B cell (primary cell): ENCODE results near the gene SALL4. TPM values are rescaled to one million over a fixed set of nuclear protein-coding genes. Genes with fewer than 3 reads are reported as not detected.

Experiments used
- ATAC-seq: fragments of 200-7000 bp; cut with Tn5 transposase; one replicate; pipeline ENCODE4 v1.10.0; 2021; ENCODE audit warnings: low read depth, mild to moderate bottlenecking, moderate number of reproducible peaks, moderate library complexity
- CTCF ChIA-PET: fragments of 350-600 bp; sonication (Branson Sonifier 250); formaldehyde crosslinking; loops from one replicate; lab custom pipeline; 2021; ENCODE audit warnings: antibody characterized with exemption, inconsistent platforms; lab: Charles Lee
- POLR2A ChIA-PET: fragments of 350-600 bp; sonication (Branson Sonifier 250); formaldehyde crosslinking; loops from one replicate; lab custom pipeline; 2021; ENCODE audit warnings: antibody characterized with exemption; lab: Charles Lee
- DNase-seq: peaks from one replicate; pipeline ENCODE4 v3.0.0; 2013
- H2AFZ ChIP-seq: 2 replicates; pipeline ENCODE4 v1.6.1; 2012; ENCODE audit warnings: mild to moderate bottlenecking, low read depth, low read length; ENCODE audit not compliant: insufficient read depth, poor library complexity, severe bottlenecking
- H3K27ac ChIP-seq, 2 donors: 1 replicate in 1 of 2; 2 replicates in 1 of 2; pipeline ENCODE4 v1.5.1; 2012 to 2013; ENCODE audit warnings: low read length in 2 of 2, mild to moderate bottlenecking in 2 of 2, moderate library complexity in 1 of 2
- H3K27me3 ChIP-seq, 4 experiments: fragments of 200-600 bp in 1 of 4; sonication (generic) in 1 of 4; replicated peaks in 1 of 4; 1 replicate in 2 of 4; 2 replicates in 2 of 4; pipeline versions ENCODE4 v1.6.1 to v1.7.0; 2013 to 2016; ENCODE audit warnings: low read length in 3 of 4, mild to moderate bottlenecking in 2 of 4, mixed read lengths in 1 of 4, moderate library complexity in 1 of 4; ENCODE audit not compliant: insufficient read depth in 4 of 4, control insufficient read depth in 3 of 4; ENCODE audit errors: control extremely low read depth in 1 of 4
- H3K36me3 ChIP-seq, 2 experiments: replicated peaks in 1 of 2; 1 replicate in 1 of 2; 2 replicates in 1 of 2; pipeline versions ENCODE4 v1.6.1 to v1.7.1; 2013; ENCODE audit warnings: low read length in 1 of 2; ENCODE audit not compliant: insufficient read depth in 2 of 2, control insufficient read depth in 1 of 2; ENCODE audit errors: control extremely low read depth in 1 of 2, extremely low read depth in 1 of 2
- H3K4me1 ChIP-seq, 2 donors: fragments of 200-600 bp in 1 of 2; sonication (generic) in 1 of 2; 1 replicate in 1 of 2; 2 replicates in 1 of 2; pipeline versions ENCODE4 v1.5.1 to v1.6.1; 2013 to 2017; ENCODE audit warnings: low read length in 2 of 2; ENCODE audit not compliant: control insufficient read depth in 2 of 2, insufficient read depth in 2 of 2
- H3K4me2 ChIP-seq: replicated peaks from 2 replicates; pipeline ENCODE3; 2012; ENCODE audit warnings: mild to moderate bottlenecking, low read depth, low read length; ENCODE audit not compliant: poor library complexity, severe bottlenecking
- H3K4me3 ChIP-seq, 5 experiments: fragments of 200-600 bp in 1 of 5; sonication (generic) in 1 of 5; 1 replicate in 3 of 5; 2 replicates in 2 of 5; pipeline versions ENCODE4 v1.5.1 to v1.7.0; 2011 to 2016; ENCODE audit warnings: low read length in 4 of 5, mild to moderate bottlenecking in 4 of 5, low read depth in 2 of 5, control low read depth in 1 of 5, moderate library complexity in 1 of 5; ENCODE audit not compliant: insufficient read depth in 1 of 5; ENCODE audit errors: control extremely low read depth in 1 of 5, extremely low read depth in 1 of 5
- H3K79me2 ChIP-seq: fragments of 200-600 bp; sonication (generic); one replicate; pipeline ENCODE4 v1.6.0; 2016; ENCODE audit warnings: low read length; ENCODE audit not compliant: control insufficient read depth, insufficient read depth
- H3K9ac ChIP-seq: fragments of 200-600 bp; sonication (generic); 2 replicates; pipeline ENCODE4 v1.6.1; 2017; ENCODE audit warnings: mild to moderate bottlenecking, low read length, moderate library complexity
- H3K9me3 ChIP-seq, 3 donors: one replicate each; pipeline versions ENCODE4 v1.6.1 to v1.7.1; 2013; ENCODE audit warnings: low read length in 2 of 3; ENCODE audit not compliant: control insufficient read depth in 2 of 3, insufficient read depth in 1 of 3; ENCODE audit errors: control extremely low read depth in 1 of 3
- H4K20me1 ChIP-seq: 2 replicates; pipeline ENCODE4 v1.6.0; 2012; ENCODE audit warnings: mild to moderate bottlenecking, low read length; ENCODE audit not compliant: insufficient read depth, control insufficient read depth, poor library complexity, severe bottlenecking
- H3K27ac Mint-ChIP-seq: one replicate; pipeline ENCODE4 v1.8.0; 2021; ENCODE audit warnings: mixed read lengths
- H3K27me3 Mint-ChIP-seq: one replicate; pipeline ENCODE4 v1.8.0; 2021; ENCODE audit warnings: mixed read lengths
- H3K4me1 Mint-ChIP-seq: one replicate; pipeline ENCODE4 v1.8.0; 2021; ENCODE audit warnings: mixed read lengths
- H3K4me3 Mint-ChIP-seq: one replicate; pipeline ENCODE4 v1.8.0; 2021; ENCODE audit warnings: mixed read lengths
- H3K9me3 Mint-ChIP-seq: one replicate; pipeline ENCODE4 v1.8.0; 2022; ENCODE audit warnings: mixed read lengths; ENCODE audit not compliant: insufficient read depth
- CTCF ChIP-seq: fragments of 200-600 bp; IDR thresholded peaks from one replicate; pipeline ENCODE4 v1.8.0; 2022; ENCODE audit warnings: antibody characterized with exemption, mild to moderate bottlenecking
- EZH2 ChIP-seq: IDR thresholded peaks from 2 replicates; pipeline ENCODE4 v1.6.1; 2012; ENCODE audit warnings: borderline replicate concordance, low read depth, mild to moderate bottlenecking, moderate library complexity, low read length; ENCODE audit not compliant: insufficient read depth, poor library complexity, severe bottlenecking
- WGBS: methylation state at CpG from one replicate; pipeline ENCODE4 v1.1.5; 2013; ENCODE audit warnings: missing lambda C conversion rate; ENCODE audit not compliant: insufficient coverage; 5-methylcytosine and 5-hydroxymethylcytosine counted together
- intact Hi-C: fragments of 100-400 bp; cut with micrococcal nuclease; formaldehyde crosslinking; loops from one replicate; pipeline ENCODE4 v1.10.0; 2022
- polyA plus RNA-seq: library from polyadenylated mRNA; depleted of rRNA; stranded (reverse); fragments of >200 nt; gene quantifications from 2 replicates; pipeline ENCODE4 v1.2.3, GENCODE V29; 2012
- total RNA-seq, 2 donors: library from RNA; stranded (reverse); fragments of 120-200 nt in 1 of 2; gene quantifications; 1 replicate in 1 of 2; 2 replicates in 1 of 2; pipeline versions ENCODE4 v1.2.3 to v1.2.4, GENCODE V29; 2013 to 2022

SALL4 gene
- total and polyA plus RNA-seq, 2 donors (not counting 1 experiment from before 2014, with no cell fraction given): 0.21 TPM; not detected in 1

GRCh38 chr20:51807720-51808250 is 5.5 kb upstream of the SALL4 start:
- H2AFZ ChIP-seq: no peak overlapping the region
- no peaks in the 10 kb centered on the region for H3K9me3 Mint-ChIP-seq
- ChIA-PET CTCF (no interaction called here), POLR2A (no interaction called here)
- DNase-seq: no peak
- no peak overlapping the region for H3K9ac ChIP-seq
- no peak overlapping the region for H3K27ac ChIP-seq
- H3K27me3 Mint-ChIP-seq: peaks cover 24% of the 10 kb centered on the region
- H3K36me3 ChIP-seq: no peaks in the 10 kb centered on the region
- H3K27me3 ChIP-seq: peaks cover 0 to 7% (median 1%) of the 10 kb centered on the region in 4 experiments
- H3K79me2 ChIP-seq: no peaks in the 10 kb centered on the region
- H4K20me1 ChIP-seq: no peaks in the 10 kb centered on the region
- H3K27ac Mint-ChIP-seq: no peak overlapping the region
- ATAC-seq: no peak
- no peak overlapping the region for H3K4me2 ChIP-seq
- no peak overlapping the region for H3K4me3 Mint-ChIP-seq
- TF ChIP-seq CTCF: no peak
- TF ChIP-seq EZH2: no peak
- no peaks in the 10 kb centered on the region for H3K4me1 Mint-ChIP-seq
- no peaks in the 10 kb centered on the region for H3K9me3 ChIP-seq
- WGBS: 91% methylated on average over 2 of the region's 5 CpGs
- H3K4me1 ChIP-seq: no peaks in the 10 kb centered on the region
- H3K4me3 ChIP-seq: no peak overlapping the region
- intact Hi-C loops: no loop called here

GRCh38 chr20:51804754-51805153 is 2.4 kb upstream of the SALL4 start:
- Histone ChIP-seq H3K79me2 (no peaks in the 10 kb centered on the region), H3K9me3 (no peaks in the 10 kb centered on the region), H3K9ac (no peak overlapping the region), H3K27me3 (peaks cover 0 to 32% (median 13%) of the 10 kb centered on the region in 4 experiments), H4K20me1 (no peaks in the 10 kb centered on the region), H3K4me3 (no peak overlapping the region), H3K4me1 (peaks cover 13 to 16% of the 10 kb centered on the region in 2 donors), H2AFZ (no peak overlapping the region), H3K27ac (no peak overlapping the region), H3K4me2 (no peak overlapping the region), H3K36me3 (no peaks in the 10 kb centered on the region)
- ChIA-PET POLR2A (no interaction called here), CTCF (no interaction called here)
- H3K27ac Mint-ChIP-seq: no peak overlapping the region
- H3K4me3 Mint-ChIP-seq: no peak overlapping the region
- DNase-seq: no peak
- peaks cover 11% of the 10 kb centered on the region for H3K4me1 Mint-ChIP-seq
- no peak for TF ChIP-seq EZH2
- H3K9me3 Mint-ChIP-seq: no peaks in the 10 kb centered on the region
- ATAC-seq: no peak
- 94% methylated on average over 6 of the region's 7 CpGs for WGBS
- intact Hi-C loops: no loop called here
- peaks cover 41% of the 10 kb centered on the region for H3K27me3 Mint-ChIP-seq
